K562 (cell line): ENCODE data around the gene RAE1. TPM values are rescaled to one million over a fixed set of nuclear protein-coding genes. Genes with fewer than 3 reads are reported as not detected.

Experiments used
- ATAC-seq: fragments of 200-7000 bp; cut with Tn5 transposase; 3 replicates; pipeline ENCODE4 v1.9.1; 2020; ENCODE audit warnings: moderate library complexity
- BruUV-seq: library from RNA; stranded (reverse); fragments of 400-500 nt; replicated peaks from 2 replicates; lab custom pipeline; 2021; lab: Mats Ljungman, UMichigan
- CTCF ChIA-PET: fragments of 300-600 bp; formaldehyde crosslinking; extraction: SDS; loops from one replicate; lab custom pipeline; 2021; ENCODE audit warnings: low intra/inter-chr PET ratio; lab: Yijun Ruan, JAX
- POLR2A ChIA-PET: fragments of 300-600, 350-650 bp; sonication (Branson Sonifier 250); formaldehyde crosslinking; extraction: SDS; loops from one replicate; lab custom pipeline; 2021; ENCODE audit warnings: antibody characterized with exemption, inconsistent platforms; lab: Yijun Ruan, JAX
- DNase-seq, 4 experiments: peaks; one replicate each; pipeline versions ENCODE4 v3.0.0 to v3.0.0-alpha.2; 2011 to 2018; ENCODE audit warnings: low spot score in 3 of 4, mixed read lengths in 3 of 4; ENCODE audit errors: extremely low read depth in 1 of 4
- FAIRE-seq: peaks from 2 replicates; lab custom pipeline; 2011; peaks lifted over from hg19 to GRCh38; lab: Jason Lieb, UNC
- H2AFZ ChIP-seq: 2 replicates; pipeline ENCODE4 v1.6.0; 2011; ENCODE audit warnings: low read depth, low read length, control low read depth, inconsistent platforms
- H3K27ac ChIP-seq: fragments of 200-600 bp; 3 replicates; pipeline ENCODE4 v1.8.0; 2011; ENCODE audit warnings: low read depth, mild to moderate bottlenecking, control low read depth, inconsistent platforms, low read length, moderate library complexity, mixed read lengths; ENCODE audit errors: extremely low read depth
- H3K27me3 ChIP-seq, 2 experiments: fragments of 300-600 bp in 1 of 2; 2 replicates in 1 of 2; 3 replicates in 1 of 2; pipeline versions ENCODE4 v1.6.0 to v1.8.0; 2011; ENCODE audit warnings: inconsistent platforms in 2 of 2, low read length in 2 of 2, mild to moderate bottlenecking in 1 of 2, mixed read lengths in 1 of 2, moderate library complexity in 1 of 2; ENCODE audit not compliant: control insufficient read depth in 2 of 2, insufficient read depth in 2 of 2
- H3K36me3 ChIP-seq: fragments of 300-600 bp; 3 replicates; pipeline ENCODE4 v1.8.0; 2011; ENCODE audit warnings: mild to moderate bottlenecking, low read length, inconsistent platforms; ENCODE audit not compliant: control insufficient read depth, insufficient read depth
- H3K4me1 ChIP-seq, 2 experiments: fragments of 200-600 bp in 1 of 2; replicated peaks in 1 of 2; 2 replicates in 1 of 2; 3 replicates in 1 of 2; pipeline versions ENCODE4 v1.5.1 to v1.8.0; 2011; ENCODE audit warnings: inconsistent platforms in 2 of 2, low read length in 2 of 2, mild to moderate bottlenecking in 1 of 2, mixed read lengths in 1 of 2, moderate library complexity in 1 of 2; ENCODE audit not compliant: control insufficient read depth in 2 of 2, insufficient read depth in 2 of 2
- H3K4me2 ChIP-seq: 2 replicates; pipeline ENCODE4 v1.6.1; 2011; ENCODE audit warnings: low read length, control low read depth, inconsistent platforms, mixed read lengths; ENCODE audit not compliant: insufficient read depth
- H3K4me3 ChIP-seq: fragments of 200-600 bp; sonication (generic), shearing (Covaris generic); 2 replicates; pipeline ENCODE4 v1.5.1; 2016; ENCODE audit warnings: control low read depth, inconsistent platforms
- H3K79me2 ChIP-seq: fragments of 200-600 bp; 3 replicates; pipeline ENCODE4 v1.8.0; 2011; ENCODE audit warnings: low read length, inconsistent platforms; ENCODE audit not compliant: control insufficient read depth, insufficient read depth
- H3K9ac ChIP-seq, 2 experiments: 2 replicates each; pipeline versions ENCODE4 v1.6.0 to v1.6.1; 2011; ENCODE audit warnings: low read depth in 2 of 2, low read length in 2 of 2, control low read depth in 1 of 2, inconsistent platforms in 1 of 2, mild to moderate bottlenecking in 1 of 2, mixed read lengths in 1 of 2; ENCODE audit not compliant: insufficient read depth in 1 of 2
- H3K9me1 ChIP-seq: one replicate; pipeline ENCODE4 v1.6.0; 2011; ENCODE audit warnings: inconsistent platforms, mild to moderate bottlenecking, low read length, moderate library complexity; ENCODE audit not compliant: control insufficient read depth, insufficient read depth
- H3K9me3 ChIP-seq: replicated peaks from 2 replicates; pipeline ENCODE4 v1.5.1; 2011; ENCODE audit warnings: low read depth, low read length, inconsistent platforms; ENCODE audit not compliant: control insufficient read depth, insufficient read depth
- H4K20me1 ChIP-seq: replicated peaks from 2 replicates; pipeline ENCODE4 v1.6.1; 2011; ENCODE audit warnings: low read length, inconsistent platforms, mixed read lengths; ENCODE audit not compliant: control insufficient read depth, insufficient read depth
- CBX8 ChIP-seq: fragments of 200-600 bp; sonication (generic); IDR thresholded peaks from 2 replicates; pipeline ENCODE4 v1.6.1; 2012; ENCODE audit warnings: borderline replicate concordance, mixed run types, low read depth, mild to moderate bottlenecking, moderate library complexity, mixed read lengths, low read length, control low read depth, inconsistent platforms; ENCODE audit not compliant: poor library complexity, severe bottlenecking; ENCODE audit errors: extremely low read depth
- CSDE1 ChIP-seq, 2 experiments: fragments of 450-650 bp; IDR thresholded peaks; 2 replicates each; pipeline ENCODE4 v1.6.1; 2016; ENCODE audit warnings: mild to moderate bottlenecking in 1 of 2
- FUS ChIP-seq: fragments of 200-400 bp; formaldehyde crosslinking; optimal IDR thresholded peaks from 2 replicates; pipeline ENCODE3; 2017; ENCODE audit warnings: low read depth, low read length
- HMG20B ChIP-seq: fragments of 250-450 bp; sonication (Bioruptor Pico); IDR thresholded peaks from 2 replicates; pipeline ENCODE4 v1.5.0; 2021; ENCODE audit warnings: mild to moderate bottlenecking
- L3MBTL2 ChIP-seq: fragments of 450-650 bp; IDR thresholded peaks from 2 replicates; pipeline ENCODE4 v1.6.1; 2016; ENCODE audit warnings: mild to moderate bottlenecking, moderate library complexity
- LEF1 ChIP-seq: fragments of 450-650 bp; IDR thresholded peaks from 2 replicates; pipeline ENCODE4 v1.6.1; 2016; ENCODE audit warnings: mild to moderate bottlenecking
- MECOM ChIP-seq: fragments of 250-450 bp; sonication (Bioruptor Pico); IDR thresholded peaks from 2 replicates; pipeline ENCODE4 v1.8.0; 2022; ENCODE audit warnings: inconsistent platforms
- SMAD4 ChIP-seq: fragments of 250-450 bp; sonication (Bioruptor Pico); conservative IDR thresholded peaks from 2 replicates; pipeline ENCODE4 v1.8.0; 2021; ENCODE audit warnings: inconsistent platforms, mild to moderate bottlenecking, moderate library complexity
- TBP ChIP-seq: optimal IDR thresholded peaks from 2 replicates; pipeline ENCODE3; 2011; ENCODE audit warnings: low read depth, low read length, improper control_type of control experiment
- TCFL5 ChIP-seq: fragments of 250-450 bp; sonication (Bioruptor Pico); conservative IDR thresholded peaks from 2 replicates; pipeline ENCODE4 v1.6.1; 2021; ENCODE audit warnings: mild to moderate bottlenecking, moderate library complexity, matching md5 sums
- XRCC5 ChIP-seq: fragments of 200-400 bp; formaldehyde crosslinking; IDR thresholded peaks from 2 replicates; pipeline ENCODE4 v1.6.1; 2017; ENCODE audit warnings: low read depth, mild to moderate bottlenecking, low read length
- ZNF143 ChIP-seq: sonication (generic); formaldehyde crosslinking; IDR thresholded peaks from 2 replicates; pipeline ENCODE4 v1.9.0; 2022; ENCODE audit warnings: mild to moderate bottlenecking, missing genetic modification reagents
- ZNF3 ChIP-seq: fragments of 250-450 bp; sonication (Bioruptor Pico); IDR thresholded peaks from 2 replicates; pipeline ENCODE4 v1.5.0; 2021; ENCODE audit warnings: mild to moderate bottlenecking, moderate library complexity
- ZNF354B ChIP-seq: fragments of 250-450 bp; sonication (Bioruptor Pico); IDR thresholded peaks from 2 replicates; pipeline ENCODE4 v1.4.0; 2020
- ZSCAN32 ChIP-seq: fragments of 450-650 bp; formaldehyde crosslinking; IDR thresholded peaks from 2 replicates; pipeline ENCODE4 v1.4.0; 2020; ENCODE audit warnings: mild to moderate bottlenecking, moderate library complexity
- WGBS: fragments of 100-300 bp; shearing (Covaris generic); methylation state at CpG from one replicate; pipeline ENCODE4 v1.1.6; 2016; ENCODE audit warnings: low coverage, mixed read lengths; ENCODE audit not compliant: insufficient coverage; ENCODE audit errors: missing lambda C conversion rate; 5-methylcytosine and 5-hydroxymethylcytosine counted together
- in situ Hi-C: fragments of 300-500 bp; cut with MboI; formaldehyde crosslinking; loops from 4 replicates; pipeline ENCODE4 v1.15.0; 2018; ENCODE audit warnings: inconsistent platforms, mixed read lengths
- intact Hi-C: fragments of 100-400 bp; cut with micrococcal nuclease; formaldehyde crosslinking; loops from 2 replicates; pipeline ENCODE4 v1.14.2; 2022
- polyA plus RNA-seq, 8 experiments: library from polyadenylated mRNA; depleted of rRNA in 4 of 8; stranded (reverse) in 5 of 8; unstranded in 3 of 8; fragments of >200 nt; fragmentation: Nextera tagmentation in 2 of 8; fragmentation: Illumina TruSeq in 1 of 8; extraction: Ambion mirVana in 2 of 8; extraction: Trizol in 1 of 8; gene quantifications; 2 replicates each; pipeline versions ENCODE4 v1.2.1 to v1.2.3, GENCODE V29; 2011 to 2014; ENCODE audit warnings: inconsistent platforms in 1 of 8, missing spikeins in 1 of 8
- total RNA-seq, 7 experiments: library from RNA; depleted of rRNA in 6 of 7; stranded (reverse); fragments of >200 nt in 6 of 7; fragmentation: Illumina TruSeq in 2 of 7; extraction: Trizol in 2 of 7; gene quantifications; 2 replicates each; pipeline versions ENCODE4 v1.2.1 to v1.2.3, GENCODE V29; 2011 to 2021; ENCODE audit warnings: low replicate concordance in 1 of 7
- TF ChIP-seq, protein P1 (sequence below): sonication (generic); formaldehyde crosslinking; IDR thresholded peaks from 2 replicates; pipeline ENCODE4 v1.8.0; 2022; ENCODE audit warnings: mild to moderate bottlenecking, missing genetic modification reagents
- TF ChIP-seq, protein P2 (sequence below): fragments of 450-650 bp; IDR thresholded peaks from one replicate; pipeline ENCODE4 v1.6.1; 2018; ENCODE audit warnings: mild to moderate bottlenecking, moderate library complexity; ENCODE audit not compliant: partially characterized antibody

The RAE1 gene
- total and polyA plus RNA-seq, 9 of the 15 experiments (the other 6 are each of a cell fraction or from before 2014, with no cell fraction given): 33.7 to 248 (median 77.7) TPM

DNA sequence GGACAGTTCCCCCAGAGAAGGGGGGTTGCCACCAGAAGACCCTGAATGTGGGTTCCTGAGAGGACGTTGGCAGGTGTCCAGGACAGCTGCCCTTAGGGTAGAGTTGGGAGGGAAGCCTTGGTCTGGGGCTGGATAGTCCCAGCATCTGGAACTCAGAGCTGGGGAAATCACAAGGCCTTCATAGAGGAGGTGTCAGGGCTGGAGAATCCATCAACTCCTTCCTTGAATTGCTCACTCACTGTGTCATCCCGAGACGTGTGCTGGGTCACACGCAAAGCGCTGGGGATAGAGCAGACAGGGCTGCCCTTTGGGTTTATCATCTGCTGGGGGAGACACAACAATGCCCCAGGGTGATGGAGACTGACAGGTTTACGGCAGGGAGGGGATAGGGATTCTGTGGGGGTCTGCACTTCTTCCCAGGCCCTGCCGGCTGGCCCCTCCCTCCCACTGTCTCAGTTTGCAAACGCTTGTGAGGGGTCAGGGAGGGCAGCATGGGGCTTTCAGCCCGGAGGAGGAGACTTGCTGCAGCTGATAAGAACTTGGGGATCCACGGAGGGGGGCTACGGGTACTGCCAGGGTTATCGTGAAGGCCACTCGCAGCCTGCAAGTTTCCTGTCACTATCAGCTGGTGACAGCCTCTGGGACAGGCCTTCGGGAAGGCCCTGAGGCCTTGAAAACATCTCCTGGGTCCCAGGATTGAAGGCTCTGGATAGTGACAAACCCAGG lies 58.8 kb downstream of the RAE1 start:
- H2AFZ ChIP-seq: no peak overlapping the region
- no peaks in the 10 kb centered on the region for H3K9me3 ChIP-seq
- in situ Hi-C loops: no loop called here
- peak overlapping the region; percentile 70 for H3K4me2 ChIP-seq
- H3K9me1 ChIP-seq: peaks cover 3% of the 10 kb centered on the region
- ChIA-PET POLR2A (interaction anchor here (1.0 to 2.0 kb wide), 9 partner anchors 9 to 997 kb away, joined by 3 to 5 read pairs (median 4); partner anchors contain the start of gene CASS4), CTCF (no interaction called here)
- peaks cover 50% of the 10 kb centered on the region; the same call in 2 of the 3 replicates for H3K36me3 ChIP-seq
- peaks cover 65 to 79% of the 10 kb centered on the region in 2 experiments for H3K4me1 ChIP-seq
- peak overlapping the region in 1 of 2 experiments; percentile 77; a peak in 3 of 4 replicates for H3K9ac ChIP-seq
- peak; percentile 77 for ATAC-seq
- DNase-seq: peak; percentile 91 to 96 (median 92)
- BruUV-seq: no TSS peak
- peaks cover 17% of the 10 kb centered on the region for H4K20me1 ChIP-seq
- no peak overlapping the region for H3K4me3 ChIP-seq
- FAIRE-seq: peak; percentile 97
- H3K79me2 ChIP-seq: peaks cover 4% of the 10 kb centered on the region; the same call in 2 of the 3 replicates
- WGBS: 0% methylated on average over 14 of the region's 14 CpGs
- intact Hi-C loops: loop anchor here (2.0 kb wide), 2 partner anchors 19 to 43 kb away; partner anchors contain the start of gene RBM38
- H3K27me3 ChIP-seq: no peaks in the 10 kb centered on the region
- peak overlapping the region; percentile 60; the same call in 2 of the 3 replicates for H3K27ac ChIP-seq
- no peak for TF ChIP-seq CBX8
- TF ChIP-seq, protein P1, sequence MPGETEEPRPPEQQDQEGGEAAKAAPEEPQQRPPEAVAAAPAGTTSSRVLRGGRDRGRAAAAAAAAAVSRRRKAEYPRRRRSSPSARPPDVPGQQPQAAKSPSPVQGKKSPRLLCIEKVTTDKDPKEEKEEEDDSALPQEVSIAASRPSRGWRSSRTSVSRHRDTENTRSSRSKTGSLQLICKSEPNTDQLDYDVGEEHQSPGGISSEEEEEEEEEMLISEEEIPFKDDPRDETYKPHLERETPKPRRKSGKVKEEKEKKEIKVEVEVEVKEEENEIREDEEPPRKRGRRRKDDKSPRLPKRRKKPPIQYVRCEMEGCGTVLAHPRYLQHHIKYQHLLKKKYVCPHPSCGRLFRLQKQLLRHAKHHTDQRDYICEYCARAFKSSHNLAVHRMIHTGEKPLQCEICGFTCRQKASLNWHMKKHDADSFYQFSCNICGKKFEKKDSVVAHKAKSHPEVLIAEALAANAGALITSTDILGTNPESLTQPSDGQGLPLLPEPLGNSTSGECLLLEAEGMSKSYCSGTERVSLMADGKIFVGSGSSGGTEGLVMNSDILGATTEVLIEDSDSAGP (CRISPR knock-in tag): no peak
- TF ChIP-seq FUS: no peak
- TF ChIP-seq TCFL5 (CRISPR knock-in tag): no peak
- TF ChIP-seq, protein P2, sequence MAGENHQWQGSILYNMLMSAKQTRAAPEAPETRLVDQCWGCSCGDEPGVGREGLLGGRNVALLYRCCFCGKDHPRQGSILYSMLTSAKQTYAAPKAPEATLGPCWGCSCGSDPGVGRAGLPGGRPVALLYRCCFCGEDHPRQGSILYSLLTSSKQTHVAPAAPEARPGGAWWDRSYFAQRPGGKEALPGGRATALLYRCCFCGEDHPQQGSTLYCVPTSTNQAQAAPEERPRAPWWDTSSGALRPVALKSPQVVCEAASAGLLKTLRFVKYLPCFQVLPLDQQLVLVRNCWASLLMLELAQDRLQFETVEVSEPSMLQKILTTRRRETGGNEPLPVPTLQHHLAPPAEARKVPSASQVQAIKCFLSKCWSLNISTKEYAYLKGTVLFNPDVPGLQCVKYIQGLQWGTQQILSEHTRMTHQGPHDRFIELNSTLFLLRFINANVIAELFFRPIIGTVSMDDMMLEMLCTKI: no peak
- TF ChIP-seq ZSCAN32 (CRISPR knock-in tag): no peak
- peak; percentile 89 for TF ChIP-seq LEF1
- TF ChIP-seq ZNF354B (CRISPR knock-in tag): no peak
- no peak for TF ChIP-seq HMG20B (CRISPR knock-in tag)
- TF ChIP-seq ZNF143 (CRISPR knock-in tag): no peak
- peak; percentile 29 for TF ChIP-seq TBP
- peak; percentile 72; the same call in 1 of the 2 replicates for TF ChIP-seq ZNF3
- peak; percentile 99 for TF ChIP-seq SMAD4 (CRISPR knock-in tag)
- TF ChIP-seq L3MBTL2: peak; percentile 61
- TF ChIP-seq XRCC5: no peak
- TF ChIP-seq CSDE1 (IDR thresholded peaks at IDR 0.05): no peak
- peak; percentile 91 for TF ChIP-seq MECOM (CRISPR knock-in tag)
